ENCODE measurements around the gene HTRA1.

Gene HTRA1

GRCh38 chr10:122513053-122513452 lies 51.7 kb downstream of the HTRA1 start:
- no peak overlapping the region for H3K14ac ChIP-seq (ENCODE audit: low read length)
- no peak overlapping the region for H3K4ac ChIP-seq (ENCODE audit: low read depth, low read length)
- H2BK5ac ChIP-seq (ENCODE audit: low read depth, low read length, poor library complexity): no peak overlapping the region
- no peaks in the 10 kb centered on the region for H3K79me2 ChIP-seq (ENCODE audit: control insufficient read depth, insufficient read depth, low read length, poor library complexity)
- H4K12ac ChIP-seq (ENCODE audit: low read depth, low read length): no peak overlapping the region
- H3K9me3 ChIP-seq (ENCODE audit: insufficient read depth, low read depth, low read length): no peaks in the 10 kb centered on the region
- no peak overlapping the region for H3K4me3 ChIP-seq (ENCODE audit: low read depth, low read length)
- H2AFZ ChIP-seq (ENCODE audit: insufficient read depth, low read length, poor library complexity): no peak overlapping the region
- peaks cover 13 to 18% of the 10 kb centered on the region in 2 experiments for H3K4me1 ChIP-seq (ENCODE audit: control insufficient read depth in 1 of 2, insufficient read depth in 2 of 2, low read length in 2 of 2)
- no peak overlapping the region for H4K91ac ChIP-seq (ENCODE audit: low read depth, low read length)
- no peak overlapping the region for H2BK120ac ChIP-seq (ENCODE audit: insufficient read depth, low read length, poor library complexity)
- no peaks in the 10 kb centered on the region for H3K27me3 ChIP-seq (ENCODE audit: insufficient read depth, low read length)
- peaks cover 22 to 32% of the 10 kb centered on the region in 2 experiments for H3K36me3 ChIP-seq (ENCODE audit: control insufficient read depth in 1 of 2, insufficient read depth in 2 of 2, low read length in 2 of 2)
- H4K8ac ChIP-seq (ENCODE audit: low read depth, low read length): no peak overlapping the region
- H3K9ac ChIP-seq (ENCODE audit: low read length): no peak overlapping the region
- DNase-seq: no peak
- H3K18ac ChIP-seq (ENCODE audit: low read length): no peak overlapping the region
- WGBS (ENCODE audit: extremely low coverage, insufficient coverage, insufficient read length): no CpG with 5 or more reads among the region's 4 CpGs
- no peak overlapping the region for H3K27ac ChIP-seq (ENCODE audit: low read depth, low read length)
- peaks cover 1% of the 10 kb centered on the region for H3K79me1 ChIP-seq (ENCODE audit: low read length)
- no peak overlapping the region for H2BK12ac ChIP-seq (ENCODE audit: low read length)
- no peak overlapping the region for H3K4me2 ChIP-seq (ENCODE audit: low read length)
- no peak overlapping the region for H3K23ac ChIP-seq (ENCODE audit: low read length)
- no peak overlapping the region for H2AK5ac ChIP-seq (ENCODE audit: low read length)

DNA sequence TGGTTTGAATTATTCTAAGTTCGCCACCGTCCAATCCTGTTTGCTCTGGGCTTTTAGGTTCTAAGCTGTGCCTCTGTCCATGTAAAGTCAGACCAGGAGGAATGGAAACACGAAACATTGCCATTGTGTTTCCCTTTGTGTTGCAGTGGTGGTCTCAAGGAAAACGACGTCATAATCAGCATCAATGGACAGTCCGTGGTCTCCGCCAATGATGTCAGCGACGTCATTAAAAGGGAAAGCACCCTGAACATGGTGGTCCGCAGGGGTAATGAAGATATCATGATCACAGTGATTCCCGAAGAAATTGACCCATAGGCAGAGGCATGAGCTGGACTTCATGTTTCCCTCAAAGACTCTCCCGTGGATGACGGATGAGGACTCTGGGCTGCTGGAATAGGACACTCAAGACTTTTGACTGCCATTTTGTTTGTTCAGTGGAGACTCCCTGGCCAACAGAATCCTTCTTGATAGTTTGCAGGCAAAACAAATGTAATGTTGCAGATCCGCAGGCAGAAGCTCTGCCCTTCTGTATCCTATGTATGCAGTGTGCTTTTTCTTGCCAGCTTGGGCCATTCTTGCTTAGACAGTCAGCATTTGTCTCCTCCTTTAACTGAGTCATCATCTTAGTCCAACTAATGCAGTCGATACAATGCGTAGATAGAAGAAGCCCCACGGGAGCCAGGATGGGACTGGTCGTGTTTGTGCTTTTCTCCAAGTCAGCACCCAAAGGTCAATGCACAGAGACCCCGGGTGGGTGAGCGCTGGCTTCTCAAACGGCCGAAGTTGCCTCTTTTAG lies 52.9 kb downstream of the HTRA1 start:
- no peak overlapping the region for H3K9ac ChIP-seq (ENCODE audit: low read length)
- no peak overlapping the region for H2BK5ac ChIP-seq (ENCODE audit: low read depth, low read length, poor library complexity)
- H3K79me2 ChIP-seq (ENCODE audit: control insufficient read depth, insufficient read depth, low read length, poor library complexity): no peaks in the 10 kb centered on the region
- H3K4me2 ChIP-seq (ENCODE audit: low read length): no peak overlapping the region
- no CpG with 5 or more reads among the region's 22 CpGs for WGBS (ENCODE audit: extremely low coverage, insufficient coverage, insufficient read length)
- no peak overlapping the region for H4K91ac ChIP-seq (ENCODE audit: low read depth, low read length)
- no peak overlapping the region for H3K23ac ChIP-seq (ENCODE audit: low read length)
- H4K12ac ChIP-seq (ENCODE audit: low read depth, low read length): no peak overlapping the region
- H3K4ac ChIP-seq (ENCODE audit: low read depth, low read length): no peak overlapping the region
- H2BK12ac ChIP-seq (ENCODE audit: low read length): no peak overlapping the region
- H3K27me3 ChIP-seq (ENCODE audit: insufficient read depth, low read length): no peaks in the 10 kb centered on the region
- no peak overlapping the region for H2AK5ac ChIP-seq (ENCODE audit: low read length)
- peaks cover 12% of the 10 kb centered on the region in 2 experiments for H3K4me1 ChIP-seq (ENCODE audit: control insufficient read depth in 1 of 2, insufficient read depth in 2 of 2, low read length in 2 of 2)
- H3K27ac ChIP-seq (ENCODE audit: low read depth, low read length): no peak overlapping the region
- DNase-seq: no peak
- peaks cover 18 to 32% of the 10 kb centered on the region in 2 experiments for H3K36me3 ChIP-seq (ENCODE audit: control insufficient read depth in 1 of 2, insufficient read depth in 2 of 2, low read length in 2 of 2)
- no peak overlapping the region for H3K4me3 ChIP-seq (ENCODE audit: low read depth, low read length)
- H3K14ac ChIP-seq (ENCODE audit: low read length): no peak overlapping the region
- peaks cover 1% of the 10 kb centered on the region for H3K79me1 ChIP-seq (ENCODE audit: low read length)
- H2AFZ ChIP-seq (ENCODE audit: insufficient read depth, low read length, poor library complexity): no peak overlapping the region
- no peak overlapping the region for H3K18ac ChIP-seq (ENCODE audit: low read length)
- H3K9me3 ChIP-seq (ENCODE audit: insufficient read depth, low read depth, low read length): no peaks in the 10 kb centered on the region
- H2BK120ac ChIP-seq (ENCODE audit: insufficient read depth, low read length, poor library complexity): no peak overlapping the region
- no peak overlapping the region for H4K8ac ChIP-seq (ENCODE audit: low read depth, low read length)

DNA sequence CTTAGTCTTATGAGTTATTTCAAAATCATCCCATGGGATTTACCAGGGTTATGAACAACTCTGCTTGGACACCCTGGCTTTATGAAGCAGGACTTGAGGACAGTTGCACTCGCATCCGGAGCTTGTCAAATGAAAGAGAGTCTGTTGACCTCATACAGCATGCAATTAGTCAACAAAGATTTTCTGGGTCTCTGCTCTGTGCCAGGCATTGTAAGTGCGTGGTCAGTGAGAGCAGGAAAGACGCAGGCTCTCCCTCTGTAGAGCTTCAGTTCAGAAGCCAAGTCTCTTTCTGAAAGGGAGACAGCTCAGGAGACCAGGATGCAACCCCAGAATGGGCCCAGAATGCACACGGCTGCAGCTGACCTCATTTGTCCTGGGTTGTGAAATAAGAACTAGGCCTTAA lies 53.7 kb downstream of the HTRA1 start:
- Histone ChIP-seq H3K27me3 (ENCODE audit: insufficient read depth, low read length) (no peaks in the 10 kb centered on the region), H3K14ac (ENCODE audit: low read length) (no peak overlapping the region), H3K18ac (ENCODE audit: low read length) (no peak overlapping the region), H3K36me3 (ENCODE audit: control insufficient read depth in 1 of 2, insufficient read depth in 2 of 2, low read length in 2 of 2) (peaks cover 18 to 32% of the 10 kb centered on the region in 2 experiments), H3K4ac (ENCODE audit: low read depth, low read length) (no peak overlapping the region), H3K79me2 (ENCODE audit: control insufficient read depth, insufficient read depth, low read length, poor library complexity) (no peaks in the 10 kb centered on the region), H3K4me2 (ENCODE audit: low read length) (no peak overlapping the region), H4K12ac (ENCODE audit: low read depth, low read length) (no peak overlapping the region), H3K23ac (ENCODE audit: low read length) (no peak overlapping the region), H4K91ac (ENCODE audit: low read depth, low read length) (no peak overlapping the region), H4K8ac (ENCODE audit: low read depth, low read length) (no peak overlapping the region), H2AK5ac (ENCODE audit: low read length) (no peak overlapping the region), H2BK5ac (ENCODE audit: low read depth, low read length, poor library complexity) (no peak overlapping the region), H3K4me3 (ENCODE audit: low read depth, low read length) (no peak overlapping the region), H3K27ac (ENCODE audit: low read depth, low read length) (no peak overlapping the region), H3K9me3 (ENCODE audit: insufficient read depth, low read depth, low read length) (no peaks in the 10 kb centered on the region), H2AFZ (ENCODE audit: insufficient read depth, low read length, poor library complexity) (no peak overlapping the region), H2BK12ac (ENCODE audit: low read length) (no peak overlapping the region), H3K79me1 (ENCODE audit: low read length) (no peaks in the 10 kb centered on the region), H3K4me1 (ENCODE audit: control insufficient read depth in 1 of 2, insufficient read depth in 2 of 2, low read length in 2 of 2) (peaks cover 5 to 7% of the 10 kb centered on the region in 2 experiments), H2BK120ac (ENCODE audit: insufficient read depth, low read length, poor library complexity) (no peak overlapping the region), H3K9ac (ENCODE audit: low read length) (no peak overlapping the region)
- no CpG with 5 or more reads among the region's 5 CpGs for WGBS (ENCODE audit: extremely low coverage, insufficient coverage, insufficient read length)
- no peak for DNase-seq

- no peak overlapping the region for H2AK5ac ChIP-seq (ENCODE audit: low read length)
- no peak overlapping the region for H4K8ac ChIP-seq (ENCODE audit: low read depth, low read length)
- H3K23ac ChIP-seq (ENCODE audit: low read length): no peak overlapping the region
- H2AFZ ChIP-seq (ENCODE audit: insufficient read depth, low read length, poor library complexity): no peak overlapping the region
- H3K79me1 ChIP-seq (ENCODE audit: low read length): no peaks in the 10 kb centered on the region
- no peaks in the 10 kb centered on the region for H3K79me2 ChIP-seq (ENCODE audit: control insufficient read depth, insufficient read depth, low read length, poor library complexity)
- no peak overlapping the region for H3K4me2 ChIP-seq (ENCODE audit: low read length)
- H3K36me3 ChIP-seq (ENCODE audit: control insufficient read depth in 1 of 2, insufficient read depth in 2 of 2, low read length in 2 of 2): peaks cover 18 to 28% of the 10 kb centered on the region in 2 experiments
- H3K4ac ChIP-seq (ENCODE audit: low read depth, low read length): no peak overlapping the region
- no peak overlapping the region for H2BK12ac ChIP-seq (ENCODE audit: low read length)
- DNase-seq: no peak
- no peak overlapping the region for H3K14ac ChIP-seq (ENCODE audit: low read length)
- no peaks in the 10 kb centered on the region for H3K9me3 ChIP-seq (ENCODE audit: insufficient read depth, low read depth, low read length)
- no peaks in the 10 kb centered on the region for H3K27me3 ChIP-seq (ENCODE audit: insufficient read depth, low read length)
- H3K27ac ChIP-seq (ENCODE audit: low read depth, low read length): no peak overlapping the region
- no peak overlapping the region for H3K9ac ChIP-seq (ENCODE audit: low read length)
- WGBS (ENCODE audit: extremely low coverage, insufficient coverage, insufficient read length): no CpG with 5 or more reads among the region's 16 CpGs
- no peak overlapping the region for H3K18ac ChIP-seq (ENCODE audit: low read length)
- H2BK5ac ChIP-seq (ENCODE audit: low read depth, low read length, poor library complexity): no peak overlapping the region
- no peak overlapping the region for H4K12ac ChIP-seq (ENCODE audit: low read depth, low read length)
- no peak overlapping the region for H2BK120ac ChIP-seq (ENCODE audit: insufficient read depth, low read length, poor library complexity)
- H3K4me1 ChIP-seq (ENCODE audit: control insufficient read depth in 1 of 2, insufficient read depth in 2 of 2, low read length in 2 of 2): peaks cover 0 to 2% of the 10 kb centered on the region in 2 experiments
- H4K91ac ChIP-seq (ENCODE audit: low read depth, low read length): no peak overlapping the region
- H3K4me3 ChIP-seq (ENCODE audit: low read depth, low read length): no peak overlapping the region
Measured at GRCh38 chr10:122515588-122516231, 54.4 kb downstream of the HTRA1 start.

Data from trophoblast cell (in vitro differentiated cells and primary cell).